Right lobe of liver (tissue), 6 donors: ENCODE data around the gene MT1G. TPM values are rescaled to one million over a fixed set of nuclear protein-coding genes. Genes with fewer than 3 reads are reported as not detected.

Source experiments
- ATAC-seq, 4 donors: fragments of 200-7000 bp; cut with Tn5 transposase; one replicate each; pipeline ENCODE4 v1.9.1; 2020; ENCODE audit warnings: mild to moderate bottlenecking in 4 of 4, moderate library complexity in 4 of 4
- DNase-seq, 3 donors: peaks; one replicate each; pipeline ENCODE4 v3.0.0-alpha.2; 2020
- H3K27ac ChIP-seq, 3 donors: fragments of 200-600 bp; one replicate each; pipeline ENCODE4 v1.8.0; 2022
- H3K27me3 ChIP-seq, 2 donors: fragments of 200-600 bp; one replicate each; pipeline ENCODE4 v1.8.0; 2022
- H3K36me3 ChIP-seq, 4 donors: fragments of 200-600 bp; sonication (generic) in 1 of 4; one replicate each; pipeline versions ENCODE4 v1.5.1 to v1.8.0; 2017 to 2022; ENCODE audit warnings: control low read depth in 1 of 4
- H3K4me1 ChIP-seq, 4 donors: fragments of 200-600 bp; sonication (generic) in 1 of 4; one replicate each; pipeline versions ENCODE4 v1.5.1 to v1.8.0; 2017 to 2022; ENCODE audit warnings: control low read depth in 1 of 4
- H3K4me3 ChIP-seq, 3 donors: fragments of 200-600 bp; one replicate each; pipeline ENCODE4 v1.8.0; 2022
- H3K9me3 ChIP-seq, 4 donors: fragments of 200-600 bp; sonication (generic) in 1 of 4; one replicate each; pipeline versions ENCODE4 v1.5.1 to v1.8.0; 2017 to 2022; ENCODE audit warnings: control low read depth in 1 of 4
- CTCF ChIP-seq, 4 donors: fragments of 200-600 bp in 3 of 4; fragments of 450-650 bp in 1 of 4; IDR thresholded peaks; one replicate each; pipeline versions ENCODE4 v1.5.1 to v1.8.0; 2016 to 2022; ENCODE audit warnings: antibody characterized with exemption in 4 of 4, mild to moderate bottlenecking in 2 of 4
- POLR2A ChIP-seq: fragments of 450-650 bp; IDR thresholded peaks from one replicate; pipeline ENCODE4 v1.6.1; 2017; ENCODE audit warnings: antibody characterized with exemption, mild to moderate bottlenecking
- WGBS: methylation state at CpG from one replicate; pipeline ENCODE4 v1.1.6; 2018; ENCODE audit warnings: low coverage, low lambda C conversion rate; ENCODE audit not compliant: insufficient coverage; ENCODE audit errors: missing lambda C conversion rate; 5-methylcytosine and 5-hydroxymethylcytosine counted together
- intact Hi-C, 2 donors: fragments of 100-400 bp; cut with DNase I; formaldehyde crosslinking; loops; one replicate each; pipeline versions ENCODE4 v1.11.2 to v1.14.1; 2022
- total RNA-seq, 6 experiments: library from RNA; depleted of rRNA in 2 of 6; stranded (reverse); fragments of >200 nt in 2 of 6; fragmentation: NEBNext Ultra II Directional in 3 of 6; extraction: Animal tissue kit (Norgen Biotek cat#: 25700) in 3 of 6; gene quantifications; one replicate each; pipeline versions ENCODE4 v1.1.0 to v1.2.4, GENCODE V29; 2016 to 2023
- donor health status: DM: no; HTN: yes; CAD: no.
- donor health status: DM: no; HTN: no; CAD: no.
- donor health status: DM: no; HTN: no; CAD: no.
- donor health status: DM: no; HTN: yes; CAD: no.
- donor health status: DM: no; HTN: yes; CAD: no.

MT1G gene
- total RNA-seq, 6 experiments from 2014 or later = 490 to 8,056 (median 1,365) TPM

DNA sequence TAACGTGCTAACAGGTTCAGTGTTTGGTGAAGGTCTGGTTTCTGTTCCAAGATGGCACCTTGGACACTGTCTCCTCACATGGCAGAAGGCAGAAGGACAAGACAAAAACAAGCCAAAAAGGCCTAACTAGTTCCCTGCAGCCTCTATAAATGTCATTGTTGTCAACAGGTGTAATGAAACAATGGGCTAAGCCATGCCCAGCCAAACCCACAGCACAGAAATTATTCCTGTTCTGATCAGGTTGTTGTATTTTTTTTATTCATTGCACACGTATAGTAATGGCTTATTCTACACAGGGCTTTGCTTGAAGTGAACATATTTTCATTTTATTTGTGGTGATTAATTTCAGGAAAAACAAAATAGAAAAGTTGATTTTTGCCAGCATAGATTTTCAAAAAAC lies 45.9 kb upstream of the MT1G start:
- intact Hi-C loops = no loop called here
- no peaks in the 10 kb centered on the region for H3K4me1 ChIP-seq
- no peaks in the 10 kb centered on the region for H3K9me3 ChIP-seq
- WGBS = 85% methylated on average over 2 of the region's 2 CpGs
- ATAC-seq (no peak), DNase-seq (no peak)
- H3K4me3 ChIP-seq = no peak overlapping the region
- H3K27ac ChIP-seq = no peak overlapping the region
- no peak for TF ChIP-seq POLR2A
- no peak for TF ChIP-seq CTCF (IDR thresholded peaks at IDR 0.05)
- no peaks in the 10 kb centered on the region for H3K27me3 ChIP-seq
- no peaks in the 10 kb centered on the region for H3K36me3 ChIP-seq

- ATAC-seq = no peak
- H3K4me1 ChIP-seq = no peaks in the 10 kb centered on the region
- DNase-seq = no peak
- H3K27me3 ChIP-seq = no peaks in the 10 kb centered on the region
- H3K4me3 ChIP-seq = no peak overlapping the region
- H3K27ac ChIP-seq = no peak overlapping the region
- no peaks in the 10 kb centered on the region for H3K36me3 ChIP-seq
- WGBS = 94% methylated on average over 2 of the region's 2 CpGs
- H3K9me3 ChIP-seq = no peaks in the 10 kb centered on the region
- intact Hi-C loops = no loop called here
- TF ChIP-seq CTCF (IDR thresholded peaks at IDR 0.05) (no peak), POLR2A (no peak)
Observed at GRCh38 chr16:56711862-56712261, 44.0 kb upstream of the MT1G start.

GRCh38 chr16:56710181-56710737 lies 42.4 kb upstream of the MT1G start:
- intact Hi-C loops = no loop called here
- Histone ChIP-seq H3K27me3 (no peaks in the 10 kb centered on the region), H3K27ac (no peak overlapping the region), H3K4me1 (no peaks in the 10 kb centered on the region), H3K4me3 (no peak overlapping the region), H3K36me3 (no peaks in the 10 kb centered on the region), H3K9me3 (no peaks in the 10 kb centered on the region)
- no peak for ATAC-seq
- WGBS = 100% methylated on average over 1 of the region's 3 CpGs
- no peak for TF ChIP-seq CTCF (IDR thresholded peaks at IDR 0.05)
- no peak for TF ChIP-seq POLR2A
- DNase-seq = no peak

DNA sequence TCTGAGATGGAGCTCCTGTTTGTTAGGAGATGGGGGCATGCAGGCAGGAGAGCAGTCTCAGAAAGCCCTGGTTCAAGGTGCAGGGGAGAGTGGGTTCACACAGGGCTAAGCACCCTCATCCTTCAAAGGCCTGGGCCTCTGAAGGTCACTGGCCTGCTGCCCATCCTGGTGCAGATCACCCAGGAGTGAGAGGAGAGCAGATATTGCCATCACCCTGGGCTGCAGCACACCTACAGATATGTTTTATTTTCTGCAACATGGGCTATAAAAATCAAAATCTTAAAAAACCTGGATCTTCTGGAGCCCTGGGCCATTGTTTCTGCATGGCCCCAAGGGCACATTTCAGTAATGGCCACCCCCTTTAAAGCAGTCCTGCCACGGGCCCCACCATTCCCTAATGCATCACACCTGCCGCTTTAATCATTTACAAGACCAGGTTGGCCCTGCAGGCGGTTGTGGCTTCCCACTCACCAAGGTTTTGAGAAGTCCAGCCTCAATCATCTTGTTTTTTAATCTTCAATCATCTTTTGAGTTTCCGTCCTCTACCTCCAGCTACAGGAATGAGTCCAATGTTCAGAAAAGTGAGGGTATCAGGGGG lies 41.7 kb upstream of the MT1G start:
- TF ChIP-seq POLR2A (no peak), CTCF (IDR thresholded peaks at IDR 0.05) (no peak)
- intact Hi-C loops = no loop called here
- no peaks in the 10 kb centered on the region for H3K4me1 ChIP-seq
- H3K27ac ChIP-seq = no peak overlapping the region
- no peaks in the 10 kb centered on the region for H3K36me3 ChIP-seq
- ATAC-seq (no peak), DNase-seq (no peak)
- 83% methylated on average over 4 of the region's 4 CpGs for WGBS
- no peaks in the 10 kb centered on the region for H3K9me3 ChIP-seq
- no peaks in the 10 kb centered on the region for H3K27me3 ChIP-seq
- H3K4me3 ChIP-seq = no peak overlapping the region
